ENCODE data around the gene IFNA10. TPM values are rescaled to one million over a fixed set of nuclear protein-coding genes. Genes with fewer than 3 reads are reported as not detected.
"Not testable (repeated sequence)": the region's sequence is repeated elsewhere in the genome, so short reads cannot be mapped to it uniquely, and the experiment has no call there.

IFNA10 gene
- total RNA-seq (not detected), polyA plus RNA-seq (not detected)
- long read RNA-seq, donor 1: 0 reads
- long read RNA-seq, donor 2: 0 reads
- long read RNA-seq, donor 3: 0 reads

DNA sequence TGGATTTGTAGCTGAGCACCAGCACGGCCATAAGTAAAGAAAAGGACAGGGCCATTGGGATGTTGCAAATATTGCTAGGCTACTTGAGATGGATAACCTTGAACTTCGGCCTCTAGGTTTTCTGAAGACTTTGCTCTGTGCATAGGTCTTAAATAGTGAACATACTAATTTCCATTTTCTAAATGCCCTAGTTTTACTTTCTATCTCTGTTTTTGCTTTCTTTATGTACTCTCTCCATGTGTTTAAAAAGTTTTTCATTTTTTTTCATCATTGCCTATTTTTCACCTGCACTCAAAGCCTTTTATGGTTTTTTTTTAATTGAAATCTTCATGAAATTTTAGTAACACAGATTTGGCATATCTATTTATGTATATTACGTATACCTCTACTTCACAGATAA is at the start of gene IFNA10:
TSS of gene IFNA10 (minus strand) at position 101 of the 400 bp plus-strand sequence. CDS start at position 55, 46 bp downstream.
- H3K27ac ChIP-seq; H3K9me3 ChIP-seq; H3K4me3 ChIP-seq; H3K4me1 ChIP-seq (ENCODE audit: insufficient read depth); intact Hi-C loops (cut with DNase I); DNase-seq; H3K36me3 ChIP-seq; H3K27me3 ChIP-seq: not testable (repeated sequence)
- WGBS, 3 donors: 58 to 82% (median 64%) methylated on average over 3 of the region's 3 CpGs

DNA sequence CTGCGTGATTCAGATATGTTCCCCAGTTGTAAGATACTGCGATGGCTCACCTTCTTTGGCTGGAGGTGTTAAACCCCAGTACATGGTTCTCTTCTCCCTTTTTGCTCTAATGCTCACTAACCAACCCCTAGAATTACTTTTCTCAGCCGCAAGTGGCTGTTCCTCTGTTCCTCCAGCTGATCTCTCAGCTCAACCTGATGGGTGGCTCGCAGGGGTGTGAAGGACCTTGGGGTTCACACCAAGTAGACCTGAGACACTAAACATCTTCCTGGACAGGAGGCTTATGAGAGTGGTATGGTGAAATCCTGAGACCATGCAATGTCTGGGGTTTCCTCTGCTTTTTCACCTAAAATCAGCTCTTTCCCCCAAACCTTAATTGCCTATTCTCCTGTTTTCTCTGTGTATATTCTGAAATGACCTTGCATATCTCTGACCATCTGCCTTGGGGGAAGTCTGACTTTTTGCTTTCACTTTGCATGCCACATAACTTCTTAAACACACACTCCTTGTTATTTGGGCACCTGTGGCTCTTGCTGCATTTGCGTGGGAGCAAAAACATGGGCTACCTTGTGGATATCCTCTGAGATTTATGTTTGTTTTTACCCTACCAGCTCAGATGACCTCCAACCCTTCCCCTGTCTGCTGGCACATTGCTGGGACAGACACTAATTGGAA is 48.7 kb upstream of the IFNA10 start:
- WGBS, 3 donors: 65 to 78% (median 68%) methylated on average over 5 of the region's 5 CpGs
- no peaks in the 10 kb centered on the region for H3K27me3 ChIP-seq

DNA sequence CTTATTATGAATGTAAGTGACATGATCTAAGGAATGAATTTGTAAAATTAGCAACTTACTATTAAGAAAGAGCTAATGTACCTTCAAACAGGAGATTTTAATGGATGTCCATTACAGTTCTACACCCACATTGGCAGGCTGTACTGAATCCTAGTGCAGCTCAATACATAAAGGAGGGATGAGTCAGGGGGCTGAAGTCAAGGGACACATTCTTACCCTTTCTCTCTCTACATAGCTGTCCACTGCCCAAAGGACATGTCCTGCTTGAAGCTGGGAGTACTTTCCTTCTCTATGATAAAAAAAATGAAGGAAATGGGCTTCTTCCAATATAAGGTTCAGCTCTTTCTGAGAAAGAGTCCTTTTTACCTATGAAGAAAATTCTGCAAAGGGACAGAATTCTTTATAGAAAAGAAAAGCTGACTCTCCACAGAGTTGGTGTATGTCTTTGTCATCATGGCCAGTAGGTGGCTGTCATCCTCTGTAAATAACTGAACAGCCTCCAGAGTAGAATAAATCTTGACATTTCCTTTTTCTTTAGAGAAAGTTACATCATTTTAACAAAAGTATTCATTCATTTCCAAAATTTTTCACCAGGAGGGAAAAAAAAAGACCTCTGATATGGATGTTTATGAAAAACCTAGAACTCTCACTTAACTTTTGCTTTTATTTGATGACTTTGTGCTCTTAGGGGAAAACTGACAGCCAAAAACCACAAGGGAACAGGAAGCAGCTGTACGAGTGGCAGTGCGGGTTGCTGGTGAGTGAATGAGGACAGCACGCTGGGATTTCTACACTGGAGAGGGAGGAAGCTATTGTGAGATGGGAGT is 46.0 kb upstream of the IFNA10 start:
- Histone ChIP-seq H3K4me1 (ENCODE audit: insufficient read depth) (no peaks in the 10 kb centered on the region), H3K27me3 (no peaks in the 10 kb centered on the region), H3K9me3 (no peaks in the 10 kb centered on the region), H3K27ac (no peak overlapping the region), H3K4me3 (no peak overlapping the region), H3K36me3 (no peaks in the 10 kb centered on the region)
- intact Hi-C loops (cut with DNase I): no loop called here
- TF ChIP-seq EP300 (IDR thresholded peaks at IDR 0.05): no peak
- TF ChIP-seq, protein P1, sequence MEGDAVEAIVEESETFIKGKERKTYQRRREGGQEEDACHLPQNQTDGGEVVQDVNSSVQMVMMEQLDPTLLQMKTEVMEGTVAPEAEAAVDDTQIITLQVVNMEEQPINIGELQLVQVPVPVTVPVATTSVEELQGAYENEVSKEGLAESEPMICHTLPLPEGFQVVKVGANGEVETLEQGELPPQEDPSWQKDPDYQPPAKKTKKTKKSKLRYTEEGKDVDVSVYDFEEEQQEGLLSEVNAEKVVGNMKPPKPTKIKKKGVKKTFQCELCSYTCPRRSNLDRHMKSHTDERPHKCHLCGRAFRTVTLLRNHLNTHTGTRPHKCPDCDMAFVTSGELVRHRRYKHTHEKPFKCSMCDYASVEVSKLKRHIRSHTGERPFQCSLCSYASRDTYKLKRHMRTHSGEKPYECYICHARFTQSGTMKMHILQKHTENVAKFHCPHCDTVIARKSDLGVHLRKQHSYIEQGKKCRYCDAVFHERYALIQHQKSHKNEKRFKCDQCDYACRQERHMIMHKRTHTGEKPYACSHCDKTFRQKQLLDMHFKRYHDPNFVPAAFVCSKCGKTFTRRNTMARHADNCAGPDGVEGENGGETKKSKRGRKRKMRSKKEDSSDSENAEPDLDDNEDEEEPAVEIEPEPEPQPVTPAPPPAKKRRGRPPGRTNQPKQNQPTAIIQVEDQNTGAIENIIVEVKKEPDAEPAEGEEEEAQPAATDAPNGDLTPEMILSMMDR (IDR thresholded peaks at IDR 0.05): no peak
- no peak for TF ChIP-seq POLR2A (IDR thresholded peaks at IDR 0.05)
- DNase-seq: no peak
- 0 to 4% (median 1%) methylated on average over 3 of the region's 3 CpGs for WGBS, 3 donors

More for the DNA sequence above, 48.7 kb upstream of the IFNA10 start:
- no peak overlapping the region for H3K27ac ChIP-seq
- no peaks in the 10 kb centered on the region for H3K4me1 ChIP-seq (ENCODE audit: insufficient read depth)
- H3K4me3 ChIP-seq: no peak overlapping the region
- no peak for DNase-seq
- intact Hi-C loops (cut with DNase I): no loop called here
- no peak for TF ChIP-seq POLR2A (IDR thresholded peaks at IDR 0.05)
- TF ChIP-seq, protein P1 (IDR thresholded peaks at IDR 0.05): no peak
- TF ChIP-seq EP300 (IDR thresholded peaks at IDR 0.05): no peak
- H3K36me3 ChIP-seq: no peaks in the 10 kb centered on the region
- H3K9me3 ChIP-seq: no peaks in the 10 kb centered on the region

DNA sequence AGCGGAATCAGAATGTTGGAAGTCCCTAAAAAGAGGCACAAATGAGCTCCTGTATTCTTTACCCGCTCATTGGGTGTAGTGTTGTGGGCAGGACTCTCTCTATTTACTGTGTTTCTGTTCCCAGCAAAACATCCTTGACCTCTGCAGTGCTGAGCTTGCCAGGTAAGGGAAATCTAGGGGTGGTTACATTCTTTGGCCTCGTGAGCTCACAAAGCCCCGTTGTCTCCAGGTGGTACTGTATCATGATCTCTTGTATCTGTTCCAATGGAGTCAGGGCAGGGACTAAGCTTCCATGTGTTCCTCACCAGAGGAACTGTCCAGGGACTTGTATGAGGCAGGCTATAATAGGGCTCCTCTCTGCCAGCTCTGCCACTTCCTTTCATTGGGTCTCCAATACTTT is 44.7 kb upstream of the IFNA10 start:
- H3K27ac ChIP-seq: no peak overlapping the region
- 43 to 52% (median 50%) methylated on average over 4 of the region's 4 CpGs for WGBS, 3 donors
- no peak for TF ChIP-seq EP300 (IDR thresholded peaks at IDR 0.05)
- DNase-seq: no peak
- H3K4me3 ChIP-seq: no peak overlapping the region
- intact Hi-C loops (cut with DNase I): no loop called here
- H3K27me3 ChIP-seq: no peaks in the 10 kb centered on the region
- no peaks in the 10 kb centered on the region for H3K9me3 ChIP-seq
- no peaks in the 10 kb centered on the region for H3K36me3 ChIP-seq
- no peaks in the 10 kb centered on the region for H3K4me1 ChIP-seq (ENCODE audit: insufficient read depth)

DNA sequence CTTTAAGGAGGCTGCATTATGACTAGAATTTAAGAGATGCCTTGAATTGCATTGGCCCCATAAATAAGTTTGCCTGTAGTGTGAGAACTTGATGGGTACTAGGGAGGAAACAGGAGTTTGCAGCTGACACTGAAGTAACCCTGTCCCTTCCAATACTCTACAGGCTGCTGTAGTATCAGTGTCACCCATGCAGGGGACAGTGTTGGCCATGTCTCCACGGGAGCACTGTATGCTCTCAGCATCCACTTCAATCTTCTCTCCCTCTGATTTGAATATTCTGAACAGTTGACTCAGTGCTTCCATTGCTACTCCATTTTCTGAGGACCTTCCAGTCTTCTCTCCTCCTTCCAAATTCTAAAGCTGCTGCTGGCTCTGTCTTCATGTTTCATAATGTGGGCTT is 44.2 kb upstream of the IFNA10 start:
- intact Hi-C loops (cut with DNase I): no loop called here
- no peaks in the 10 kb centered on the region for H3K9me3 ChIP-seq

More for the DNA sequence above, 44.2 kb upstream of the IFNA10 start:
- no peak overlapping the region for H3K4me3 ChIP-seq
- TF ChIP-seq POLR2A (IDR thresholded peaks at IDR 0.05) (no peak), EP300 (IDR thresholded peaks at IDR 0.05) (no peak)
- TF ChIP-seq, protein P1 (IDR thresholded peaks at IDR 0.05): no peak
- H3K27me3 ChIP-seq: no peaks in the 10 kb centered on the region
- DNase-seq: no peak
- 36 to 55% (median 43%) methylated on average over 1 of the region's 1 CpG for WGBS, 3 donors
- H3K27ac ChIP-seq: no peak overlapping the region
- H3K4me1 ChIP-seq (ENCODE audit: insufficient read depth): no peaks in the 10 kb centered on the region
- no peaks in the 10 kb centered on the region for H3K36me3 ChIP-seq
